GM12874 (cell line): ENCODE results near the gene TSEN2.

Experiments used
- TF ChIP-seq, protein P1 (sequence below): IDR thresholded peaks from 2 replicates; pipeline ENCODE4 v1.5.1; 2011; ENCODE audit warnings: low read depth, mild to moderate bottlenecking, control low read depth, low read length, moderate library complexity; ENCODE audit not compliant: insufficient read depth

Gene TSEN2

DNA sequence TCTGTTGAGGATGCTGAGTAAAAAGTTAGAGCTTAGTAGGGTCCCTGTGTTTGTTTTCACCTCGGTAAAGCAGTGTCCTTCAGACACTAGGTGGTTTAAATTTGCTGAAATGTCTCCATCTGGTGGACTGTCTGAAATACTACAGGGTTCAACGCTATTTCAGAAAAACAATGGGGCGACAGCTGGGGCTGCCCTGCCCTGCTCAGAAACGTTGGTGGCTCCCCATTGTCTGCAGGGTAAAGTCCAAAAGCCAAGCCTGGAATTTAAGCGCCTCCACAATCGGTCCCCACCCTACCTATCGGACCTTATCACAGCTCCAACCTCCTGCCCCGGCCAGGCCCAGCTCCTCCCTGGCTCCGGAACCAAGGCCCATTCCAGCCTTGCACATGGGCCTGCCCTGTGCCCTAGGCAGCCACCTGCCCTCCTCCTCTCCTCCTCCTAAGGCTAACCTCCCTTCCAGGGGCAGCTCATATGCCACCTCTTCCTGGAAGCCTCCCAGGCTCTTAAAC, 4.3 kb upstream of the TSEN2 start:
- TF ChIP-seq, protein P1, sequence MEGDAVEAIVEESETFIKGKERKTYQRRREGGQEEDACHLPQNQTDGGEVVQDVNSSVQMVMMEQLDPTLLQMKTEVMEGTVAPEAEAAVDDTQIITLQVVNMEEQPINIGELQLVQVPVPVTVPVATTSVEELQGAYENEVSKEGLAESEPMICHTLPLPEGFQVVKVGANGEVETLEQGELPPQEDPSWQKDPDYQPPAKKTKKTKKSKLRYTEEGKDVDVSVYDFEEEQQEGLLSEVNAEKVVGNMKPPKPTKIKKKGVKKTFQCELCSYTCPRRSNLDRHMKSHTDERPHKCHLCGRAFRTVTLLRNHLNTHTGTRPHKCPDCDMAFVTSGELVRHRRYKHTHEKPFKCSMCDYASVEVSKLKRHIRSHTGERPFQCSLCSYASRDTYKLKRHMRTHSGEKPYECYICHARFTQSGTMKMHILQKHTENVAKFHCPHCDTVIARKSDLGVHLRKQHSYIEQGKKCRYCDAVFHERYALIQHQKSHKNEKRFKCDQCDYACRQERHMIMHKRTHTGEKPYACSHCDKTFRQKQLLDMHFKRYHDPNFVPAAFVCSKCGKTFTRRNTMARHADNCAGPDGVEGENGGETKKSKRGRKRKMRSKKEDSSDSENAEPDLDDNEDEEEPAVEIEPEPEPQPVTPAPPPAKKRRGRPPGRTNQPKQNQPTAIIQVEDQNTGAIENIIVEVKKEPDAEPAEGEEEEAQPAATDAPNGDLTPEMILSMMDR: peak; percentile 50; the same call in 1 of the 2 replicates

DNA sequence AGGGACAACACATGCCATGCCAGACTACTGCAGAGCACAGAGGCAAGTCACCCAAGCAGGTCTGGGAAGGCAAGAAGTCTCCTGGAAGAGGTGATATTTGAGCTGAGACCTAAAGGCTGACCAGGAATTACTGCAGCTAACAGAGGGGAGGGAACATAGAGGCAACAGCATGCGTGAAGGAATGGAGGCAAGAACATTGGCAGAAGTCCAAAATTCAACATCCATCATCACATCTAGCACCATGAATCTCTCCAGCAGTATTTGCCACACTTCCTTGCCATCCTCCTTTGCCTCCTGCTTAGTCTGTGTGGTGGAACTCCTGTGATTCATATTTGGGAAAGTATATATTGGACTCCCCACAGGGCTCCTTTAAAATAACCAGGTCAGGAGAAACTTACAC, 870 bp upstream of the TSEN2 start:
- TF ChIP-seq, protein P1: no peak

DNA sequence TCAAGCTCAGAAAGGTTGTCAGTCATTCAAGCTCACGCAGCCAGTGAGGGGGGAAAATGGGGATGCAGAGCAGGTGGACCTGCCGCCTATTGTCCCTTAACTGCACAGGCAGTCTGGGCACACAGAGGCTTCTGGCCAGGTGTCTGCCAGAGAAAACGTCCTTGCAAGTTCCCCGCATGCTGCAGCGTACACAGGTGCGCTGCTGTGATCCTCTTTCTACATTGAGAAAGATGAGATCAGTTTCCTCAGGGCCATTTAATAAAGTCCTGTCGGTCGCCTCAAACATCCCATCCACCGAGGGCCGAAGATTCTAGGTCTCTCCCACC, 445 bp upstream of the TSEN2 start:
- TF ChIP-seq, protein P1: no peak

DNA sequence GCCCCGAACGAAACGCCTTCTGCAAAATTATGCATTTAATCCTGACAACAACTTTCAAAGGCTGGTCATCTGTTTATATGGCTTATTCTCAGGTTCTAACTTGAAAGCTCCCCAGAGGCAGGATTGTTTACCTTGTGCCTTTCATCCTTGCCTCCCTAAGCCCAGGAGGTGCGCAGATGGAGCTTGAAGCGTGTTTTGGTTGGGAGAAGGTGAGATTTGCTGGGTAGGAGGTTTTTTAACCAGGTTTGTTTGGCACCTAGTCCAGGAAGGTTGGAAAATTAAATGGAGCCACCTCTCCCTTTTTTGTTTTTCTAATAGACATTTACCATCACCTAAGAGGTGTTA, 675 bp downstream of the TSEN2 start:
- TF ChIP-seq, protein P1: no peak

DNA sequence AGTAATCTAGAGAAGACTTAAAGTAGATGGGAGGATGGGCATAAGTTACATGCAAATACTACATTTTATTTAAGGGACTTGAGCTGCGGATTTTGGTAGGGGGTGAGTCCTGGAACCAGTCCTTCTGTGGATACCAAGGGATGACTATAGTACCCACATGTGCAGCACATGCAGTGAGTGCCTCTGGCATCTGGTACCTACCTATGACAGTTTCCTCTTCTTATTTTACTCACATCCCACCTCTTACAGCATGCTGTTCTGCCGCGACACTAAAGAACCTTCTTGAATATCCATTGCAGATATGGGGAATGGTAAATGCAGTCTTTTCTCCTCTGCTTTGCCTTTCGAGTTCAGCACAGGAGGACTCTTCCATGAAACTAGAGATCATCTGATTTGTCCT, 1.7 kb downstream of the TSEN2 start:
- TF ChIP-seq, protein P1: no peak

DNA sequence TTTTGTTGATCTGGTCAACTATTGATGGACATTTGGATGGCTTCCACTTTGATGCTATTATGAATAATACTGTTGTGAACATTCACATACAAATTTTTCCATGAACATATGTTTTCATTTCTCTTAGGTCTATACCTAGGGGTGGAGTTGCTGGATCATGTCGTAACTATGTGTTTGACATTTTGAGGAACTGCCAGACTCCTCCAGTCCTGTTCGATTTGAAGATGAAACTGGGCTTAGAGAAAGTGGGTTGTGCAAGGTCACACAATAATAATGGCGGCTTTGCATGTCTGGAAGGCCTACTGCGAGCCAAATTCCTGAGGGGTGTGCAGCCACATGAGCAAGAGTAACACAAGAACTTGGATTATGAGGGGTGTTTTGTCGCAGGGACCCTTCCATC, 2.6 kb downstream of the TSEN2 start:
- TF ChIP-seq, protein P1: no peak

DNA sequence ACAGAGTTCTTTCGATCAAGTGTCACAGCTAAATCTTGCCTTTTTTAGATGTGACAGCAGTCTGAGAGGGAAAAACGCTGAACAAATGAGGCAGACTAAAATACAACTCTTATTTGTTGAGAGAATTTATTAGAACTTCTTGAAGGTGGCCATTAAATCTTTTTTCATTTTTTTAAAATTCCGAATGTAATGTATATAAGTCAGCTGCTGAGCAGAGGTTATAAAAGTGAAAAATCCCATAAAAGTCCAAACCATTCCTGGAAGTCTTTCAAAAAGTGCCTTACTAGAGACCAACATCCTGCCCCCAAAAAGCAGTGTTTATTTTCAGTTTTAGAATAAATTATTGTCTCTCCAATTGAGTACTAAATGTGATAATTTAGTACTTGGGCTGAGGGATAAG, 3.1 kb downstream of the TSEN2 start:
- TF ChIP-seq, protein P1: no peak

DNA sequence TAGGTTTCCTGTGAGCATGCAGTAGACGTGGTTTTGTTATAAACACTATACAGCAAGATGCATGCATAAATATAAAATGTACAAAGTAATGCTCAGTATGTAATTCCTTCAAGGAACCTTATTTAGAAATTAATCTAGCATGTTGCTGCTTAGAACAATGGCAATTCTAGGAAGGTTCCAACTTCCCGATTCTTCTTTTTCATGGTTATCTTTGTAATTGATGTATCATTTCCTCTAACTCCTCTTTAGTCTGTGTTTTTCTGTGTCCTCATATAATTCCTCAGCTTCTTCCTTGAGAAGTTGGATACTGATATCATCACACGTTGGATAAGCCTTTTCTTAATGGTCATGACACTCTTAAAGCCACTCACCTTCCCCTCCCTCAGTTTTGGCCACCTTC, 3.5 kb downstream of the TSEN2 start:
- TF ChIP-seq, protein P1: no peak
